B cell (primary cell): ENCODE results near the gene SMURF2. TPM values are rescaled to one million over a fixed set of nuclear protein-coding genes. Genes with fewer than 3 reads are reported as not detected.

Experiments used
- ATAC-seq: fragments of 200-7000 bp; cut with Tn5 transposase; one replicate; pipeline ENCODE4 v1.10.0; 2021; ENCODE audit warnings: low read depth, mild to moderate bottlenecking, moderate number of reproducible peaks, moderate library complexity
- CTCF ChIA-PET: fragments of 350-600 bp; sonication (Branson Sonifier 250); formaldehyde crosslinking; loops from one replicate; lab custom pipeline; 2021; ENCODE audit warnings: antibody characterized with exemption, inconsistent platforms; lab: Charles Lee
- POLR2A ChIA-PET: fragments of 350-600 bp; sonication (Branson Sonifier 250); formaldehyde crosslinking; loops from one replicate; lab custom pipeline; 2021; ENCODE audit warnings: antibody characterized with exemption; lab: Charles Lee
- DNase-seq: peaks from one replicate; pipeline ENCODE4 v3.0.0; 2013
- H2AFZ ChIP-seq: 2 replicates; pipeline ENCODE4 v1.6.1; 2012; ENCODE audit warnings: mild to moderate bottlenecking, low read depth, low read length; ENCODE audit not compliant: insufficient read depth, poor library complexity, severe bottlenecking
- H3K27ac ChIP-seq, 2 donors: 1 replicate in 1 of 2; 2 replicates in 1 of 2; pipeline ENCODE4 v1.5.1; 2012 to 2013; ENCODE audit warnings: low read length in 2 of 2, mild to moderate bottlenecking in 2 of 2, moderate library complexity in 1 of 2
- H3K27me3 ChIP-seq, 4 experiments: fragments of 200-600 bp in 1 of 4; sonication (generic) in 1 of 4; replicated peaks in 1 of 4; 1 replicate in 2 of 4; 2 replicates in 2 of 4; pipeline versions ENCODE4 v1.6.1 to v1.7.0; 2013 to 2016; ENCODE audit warnings: low read length in 3 of 4, mild to moderate bottlenecking in 2 of 4, mixed read lengths in 1 of 4, moderate library complexity in 1 of 4; ENCODE audit not compliant: insufficient read depth in 4 of 4, control insufficient read depth in 3 of 4; ENCODE audit errors: control extremely low read depth in 1 of 4
- H3K36me3 ChIP-seq, 2 experiments: replicated peaks in 1 of 2; 1 replicate in 1 of 2; 2 replicates in 1 of 2; pipeline versions ENCODE4 v1.6.1 to v1.7.1; 2013; ENCODE audit warnings: low read length in 1 of 2; ENCODE audit not compliant: insufficient read depth in 2 of 2, control insufficient read depth in 1 of 2; ENCODE audit errors: control extremely low read depth in 1 of 2, extremely low read depth in 1 of 2
- H3K4me1 ChIP-seq, 2 donors: fragments of 200-600 bp in 1 of 2; sonication (generic) in 1 of 2; 1 replicate in 1 of 2; 2 replicates in 1 of 2; pipeline versions ENCODE4 v1.5.1 to v1.6.1; 2013 to 2017; ENCODE audit warnings: low read length in 2 of 2; ENCODE audit not compliant: control insufficient read depth in 2 of 2, insufficient read depth in 2 of 2
- H3K4me2 ChIP-seq: replicated peaks from 2 replicates; pipeline ENCODE3; 2012; ENCODE audit warnings: mild to moderate bottlenecking, low read depth, low read length; ENCODE audit not compliant: poor library complexity, severe bottlenecking
- H3K4me3 ChIP-seq, 5 experiments: fragments of 200-600 bp in 1 of 5; sonication (generic) in 1 of 5; 1 replicate in 3 of 5; 2 replicates in 2 of 5; pipeline versions ENCODE4 v1.5.1 to v1.7.0; 2011 to 2016; ENCODE audit warnings: low read length in 4 of 5, mild to moderate bottlenecking in 4 of 5, low read depth in 2 of 5, control low read depth in 1 of 5, moderate library complexity in 1 of 5; ENCODE audit not compliant: insufficient read depth in 1 of 5; ENCODE audit errors: control extremely low read depth in 1 of 5, extremely low read depth in 1 of 5
- H3K79me2 ChIP-seq: fragments of 200-600 bp; sonication (generic); one replicate; pipeline ENCODE4 v1.6.0; 2016; ENCODE audit warnings: low read length; ENCODE audit not compliant: control insufficient read depth, insufficient read depth
- H3K9ac ChIP-seq: fragments of 200-600 bp; sonication (generic); 2 replicates; pipeline ENCODE4 v1.6.1; 2017; ENCODE audit warnings: mild to moderate bottlenecking, low read length, moderate library complexity
- H3K9me3 ChIP-seq, 3 donors: one replicate each; pipeline versions ENCODE4 v1.6.1 to v1.7.1; 2013; ENCODE audit warnings: low read length in 2 of 3; ENCODE audit not compliant: control insufficient read depth in 2 of 3, insufficient read depth in 1 of 3; ENCODE audit errors: control extremely low read depth in 1 of 3
- H4K20me1 ChIP-seq: 2 replicates; pipeline ENCODE4 v1.6.0; 2012; ENCODE audit warnings: mild to moderate bottlenecking, low read length; ENCODE audit not compliant: insufficient read depth, control insufficient read depth, poor library complexity, severe bottlenecking
- H3K27ac Mint-ChIP-seq: one replicate; pipeline ENCODE4 v1.8.0; 2021; ENCODE audit warnings: mixed read lengths
- H3K27me3 Mint-ChIP-seq: one replicate; pipeline ENCODE4 v1.8.0; 2021; ENCODE audit warnings: mixed read lengths
- H3K4me1 Mint-ChIP-seq: one replicate; pipeline ENCODE4 v1.8.0; 2021; ENCODE audit warnings: mixed read lengths
- H3K4me3 Mint-ChIP-seq: one replicate; pipeline ENCODE4 v1.8.0; 2021; ENCODE audit warnings: mixed read lengths
- H3K9me3 Mint-ChIP-seq: one replicate; pipeline ENCODE4 v1.8.0; 2022; ENCODE audit warnings: mixed read lengths; ENCODE audit not compliant: insufficient read depth
- CTCF ChIP-seq: fragments of 200-600 bp; IDR thresholded peaks from one replicate; pipeline ENCODE4 v1.8.0; 2022; ENCODE audit warnings: antibody characterized with exemption, mild to moderate bottlenecking
- EZH2 ChIP-seq: IDR thresholded peaks from 2 replicates; pipeline ENCODE4 v1.6.1; 2012; ENCODE audit warnings: borderline replicate concordance, low read depth, mild to moderate bottlenecking, moderate library complexity, low read length; ENCODE audit not compliant: insufficient read depth, poor library complexity, severe bottlenecking
- WGBS: methylation state at CpG from one replicate; pipeline ENCODE4 v1.1.5; 2013; ENCODE audit warnings: missing lambda C conversion rate; ENCODE audit not compliant: insufficient coverage; 5-methylcytosine and 5-hydroxymethylcytosine counted together
- intact Hi-C: fragments of 100-400 bp; cut with micrococcal nuclease; formaldehyde crosslinking; loops from one replicate; pipeline ENCODE4 v1.10.0; 2022
- polyA plus RNA-seq: library from polyadenylated mRNA; depleted of rRNA; stranded (reverse); fragments of >200 nt; gene quantifications from 2 replicates; pipeline ENCODE4 v1.2.3, GENCODE V29; 2012
- total RNA-seq, 2 donors: library from RNA; stranded (reverse); fragments of 120-200 nt in 1 of 2; gene quantifications; 1 replicate in 1 of 2; 2 replicates in 1 of 2; pipeline versions ENCODE4 v1.2.3 to v1.2.4, GENCODE V29; 2013 to 2022

The SMURF2 gene
- total and polyA plus RNA-seq, 2 donors (not counting 1 experiment from before 2014, with no cell fraction given): 9.2 to 32.8 TPM

- H3K4me1 ChIP-seq: peaks cover 8 to 9% of the 10 kb centered on the region in 2 donors
- DNase-seq (no peak), ATAC-seq (no peak)
- Mint-ChIP-seq H3K27me3 (no peaks in the 10 kb centered on the region), H3K27ac (no peak overlapping the region), H3K9me3 (no peaks in the 10 kb centered on the region), H3K4me3 (no peak overlapping the region), H3K4me1 (peaks cover 59% of the 10 kb centered on the region)
- no peak overlapping the region for H3K27ac ChIP-seq
- CTCF ChIA-PET: no interaction called here
- H3K79me2 ChIP-seq: peaks cover 98% of the 10 kb centered on the region
- peaks cover 0 to 3% of the 10 kb centered on the region in 2 experiments for H3K36me3 ChIP-seq
- TF ChIP-seq EZH2 (no peak), CTCF (no peak)
- H3K4me3 ChIP-seq: no peak overlapping the region
- H3K4me2 ChIP-seq: no peak overlapping the region
- H4K20me1 ChIP-seq: peaks cover 81% of the 10 kb centered on the region
- no peaks in the 10 kb centered on the region for H3K27me3 ChIP-seq
- no peaks in the 10 kb centered on the region for H3K9me3 ChIP-seq
- intact Hi-C loops: no loop called here
- H3K9ac ChIP-seq: no peak overlapping the region
- no peak overlapping the region for H2AFZ ChIP-seq
- POLR2A ChIA-PET: no interaction called here
- WGBS: 100% methylated on average over 1 of the region's 2 CpGs
These were observed 29.5 kb downstream of the SMURF2 start for GRCh38 chr17:64632606-64633005.

- H3K9me3 Mint-ChIP-seq: no peaks in the 10 kb centered on the region
- H3K4me3 Mint-ChIP-seq: no peak overlapping the region
- Histone ChIP-seq H3K9me3 (no peaks in the 10 kb centered on the region), H3K9ac (no peak overlapping the region), H3K36me3 (peaks cover 0 to 3% of the 10 kb centered on the region in 2 experiments), H3K27ac (no peak overlapping the region), H3K79me2 (peaks cover 98% of the 10 kb centered on the region), H2AFZ (no peak overlapping the region), H3K4me3 (no peak overlapping the region), H4K20me1 (peaks cover 85% of the 10 kb centered on the region), H3K4me1 (peaks cover 8 to 9% of the 10 kb centered on the region in 2 donors), H3K27me3 (no peaks in the 10 kb centered on the region), H3K4me2 (no peak overlapping the region)
- ChIA-PET CTCF (no interaction called here), POLR2A (no interaction called here)
- WGBS: 100% methylated on average over 1 of the region's 3 CpGs
- no peaks in the 10 kb centered on the region for H3K27me3 Mint-ChIP-seq
- intact Hi-C loops: no loop called here
- no peak for ATAC-seq
- DNase-seq: no peak
- H3K4me1 Mint-ChIP-seq: peaks cover 62% of the 10 kb centered on the region
- TF ChIP-seq EZH2 (no peak), CTCF (no peak)
- no peak overlapping the region for H3K27ac Mint-ChIP-seq
These were observed 29.9 kb downstream of the SMURF2 start for GRCh38 chr17:64632194-64632593.
